ENCODE data around the gene CSAD.
A peak's percentile ranks its signal among the peaks of the same experiment; 100 is the strongest.
"Not testable (repeated sequence)": the region's sequence is repeated elsewhere in the genome, so short reads cannot be mapped to it uniquely, and the experiment has no call there.

The CSAD gene

GRCh38 chr12:53178803-53179202 is 1.9 kb downstream of the CSAD start:
- not testable (repeated sequence) for DNase-seq

GRCh38 chr12:53177447-53177846 is 3.3 kb downstream of the CSAD start:
- not testable (repeated sequence) for DNase-seq

GRCh38 chr12:53176750-53177149 is 4.0 kb downstream of the CSAD start:
- DNase-seq, result no peak

- DNase-seq, result no peak
Measured at GRCh38 chr12:53174881-53175491, 5.7 kb downstream of the CSAD start.

GRCh38 chr12:53173085-53173715 is 7.5 kb downstream of the CSAD start:
- no peak for DNase-seq

GRCh38 chr12:53172352-53172751 is 8.4 kb downstream of the CSAD start:
- no peak for DNase-seq

- DNase-seq, result no peak
Measured at GRCh38 chr12:53171725-53172329, 8.9 kb downstream of the CSAD start.

GRCh38 chr12:53170876-53171724 is 9.6 kb downstream of the CSAD start:
- no peak for DNase-seq

- DNase-seq, result no peak
Measured at GRCh38 chr12:53170215-53170614, 10.5 kb downstream of the CSAD start.

- DNase-seq, result no peak
Measured at GRCh38 chr12:53169644-53170043, 11.1 kb downstream of the CSAD start.

- no peak for DNase-seq
Measured at GRCh38 chr12:53166837-53167236, 13.9 kb downstream of the CSAD start.

GRCh38 chr12:53163008-53163407 is 17.7 kb downstream of the CSAD start:
- DNase-seq, result not testable (repeated sequence)

- no peak for DNase-seq
Measured at GRCh38 chr12:53161119-53161911, 19.4 kb downstream of the CSAD start.

- no peak for DNase-seq
Measured at GRCh38 chr12:53160673-53161072, 20.1 kb downstream of the CSAD start.

- DNase-seq, result no peak
Measured at GRCh38 chr12:53160000-53160399, 20.7 kb downstream of the CSAD start.

- DNase-seq, result peak; percentile 91
Measured at GRCh38 chr12:53159195-53159839, 21.4 kb downstream of the CSAD start.

GRCh38 chr12:53152390-53152789 is 28.3 kb downstream of the CSAD start:
- no peak for DNase-seq

- no peak for DNase-seq
Measured at GRCh38 chr12:53151039-53151438, 29.7 kb downstream of the CSAD start.

GRCh38 chr12:53147653-53148052 is 33.1 kb downstream of the CSAD start:
- no peak for DNase-seq

- no peak for DNase-seq
Measured at GRCh38 chr12:53147181-53147580, 33.5 kb downstream of the CSAD start.

- no peak for DNase-seq
Measured at GRCh38 chr12:53145383-53146260, 35.1 kb downstream of the CSAD start.
